Measurements from ENCODE around the gene PTPRA. TPM values are rescaled to one million over a fixed set of nuclear protein-coding genes. Genes with fewer than 3 reads are reported as not detected.

PTPRA gene
- total and polyA plus RNA-seq, 10 of the 15 experiments (the other 5 are each of a cell fraction or from before 2014, with no cell fraction given) = 3.9 to 62.1 (median 34.6) TPM

DNA sequence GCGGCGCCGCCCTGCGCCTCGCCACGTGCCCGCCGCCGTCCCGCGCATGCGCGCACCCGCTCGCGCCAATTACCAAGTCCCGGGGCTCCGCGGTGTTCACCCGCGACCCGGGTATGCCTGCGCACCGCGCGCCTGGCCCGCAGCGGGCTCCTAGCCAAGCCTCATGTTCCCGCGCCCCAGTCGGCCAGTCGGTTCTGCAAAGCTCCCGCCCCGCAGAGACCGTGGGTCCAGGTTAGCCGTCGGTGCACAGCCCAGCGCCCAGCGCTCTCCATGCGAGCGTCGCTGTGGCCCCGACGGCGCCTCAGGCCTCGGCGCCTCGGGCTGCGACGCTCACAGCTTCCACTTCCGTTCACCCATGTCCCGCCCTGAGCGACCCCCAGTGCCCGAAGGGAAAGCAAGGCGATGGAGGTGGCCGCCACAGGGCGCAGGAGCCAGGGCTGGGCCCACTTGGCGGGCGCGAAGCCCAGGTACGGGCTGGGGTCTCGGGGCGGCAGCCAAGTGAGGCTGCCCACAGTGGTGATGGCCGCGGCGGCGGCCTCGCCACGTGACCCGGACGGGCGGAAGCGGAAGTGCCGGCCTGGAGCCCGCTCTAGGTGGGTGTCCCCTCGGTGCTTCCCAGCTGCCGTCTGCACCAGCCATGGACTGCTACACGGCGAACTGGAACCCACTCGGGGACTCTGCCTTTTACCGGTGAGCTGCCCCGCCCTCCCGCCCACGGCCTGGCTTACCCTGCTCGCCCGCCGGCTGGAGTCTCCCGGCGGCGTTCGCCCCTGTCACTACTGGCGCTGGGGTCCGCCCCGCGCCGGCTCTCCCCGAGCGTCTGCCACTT is 32.9 kb upstream of the PTPRA start, which contains the start of the genes PCED1A and VPS16 (continued):
- TF ChIP-seq KAT2A (conservative IDR thresholded peaks at IDR 0.05; ENCODE audit: control insufficient read depth, low read depth, low read length) = no peak
- no peak for TF ChIP-seq BMI1 (IDR thresholded peaks at IDR 0.05; ENCODE audit: borderline replicate concordance)
- TF ChIP-seq, protein P1, sequence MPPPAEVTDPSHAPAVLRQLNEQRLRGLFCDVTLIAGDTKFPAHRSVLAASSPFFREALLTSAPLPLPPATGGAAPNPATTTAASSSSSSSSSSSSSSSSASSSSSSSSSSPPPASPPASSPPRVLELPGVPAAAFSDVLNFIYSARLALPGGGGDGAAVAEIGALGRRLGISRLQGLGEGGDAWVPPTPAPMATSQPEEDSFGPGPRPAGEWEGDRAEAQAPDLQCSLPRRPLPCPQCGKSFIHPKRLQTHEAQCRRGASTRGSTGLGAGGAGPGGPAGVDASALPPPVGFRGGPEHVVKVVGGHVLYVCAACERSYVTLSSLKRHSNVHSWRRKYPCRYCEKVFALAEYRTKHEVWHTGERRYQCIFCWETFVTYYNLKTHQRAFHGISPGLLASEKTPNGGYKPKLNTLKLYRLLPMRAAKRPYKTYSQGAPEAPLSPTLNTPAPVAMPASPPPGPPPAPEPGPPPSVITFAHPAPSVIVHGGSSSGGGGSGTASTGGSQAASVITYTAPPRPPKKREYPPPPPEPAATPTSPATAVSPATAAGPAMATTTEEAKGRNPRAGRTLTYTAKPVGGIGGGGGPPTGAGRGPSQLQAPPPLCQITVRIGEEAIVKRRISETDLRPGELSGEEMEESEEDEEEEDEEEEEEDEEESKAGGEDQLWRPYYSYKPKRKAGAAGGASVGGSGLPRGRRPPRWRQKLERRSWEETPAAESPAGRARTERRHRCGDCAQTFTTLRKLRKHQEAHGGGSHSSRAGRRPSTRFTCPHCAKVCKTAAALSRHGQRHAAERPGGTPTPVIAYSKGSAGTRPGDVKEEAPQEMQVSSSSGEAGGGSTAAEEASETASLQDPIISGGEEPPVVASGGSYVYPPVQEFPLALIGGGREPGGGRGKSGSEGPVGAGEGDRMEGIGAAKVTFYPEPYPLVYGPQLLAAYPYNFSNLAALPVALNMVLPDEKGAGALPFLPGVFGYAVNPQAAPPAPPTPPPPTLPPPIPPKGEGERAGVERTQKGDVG (CRISPR knock-in tag; IDR thresholded peaks at IDR 0.05) = no peak
- TF ChIP-seq MXI1 (IDR thresholded peaks at IDR 0.05; ENCODE audit: low read depth, low read length) = peak; percentile 52
- TF ChIP-seq CBFB (IDR thresholded peaks at IDR 0.05; ENCODE audit: low read depth) = no peak
- no peak for TF ChIP-seq IKZF2 (IDR thresholded peaks at IDR 0.05)
- 0 out of 2 replicates have a peak, but pooled peaks have one; percentile 22 for TF ChIP-seq SMAD5 (IDR thresholded peaks at IDR 0.05; ENCODE audit: low read depth)
- TF ChIP-seq, protein P2, sequence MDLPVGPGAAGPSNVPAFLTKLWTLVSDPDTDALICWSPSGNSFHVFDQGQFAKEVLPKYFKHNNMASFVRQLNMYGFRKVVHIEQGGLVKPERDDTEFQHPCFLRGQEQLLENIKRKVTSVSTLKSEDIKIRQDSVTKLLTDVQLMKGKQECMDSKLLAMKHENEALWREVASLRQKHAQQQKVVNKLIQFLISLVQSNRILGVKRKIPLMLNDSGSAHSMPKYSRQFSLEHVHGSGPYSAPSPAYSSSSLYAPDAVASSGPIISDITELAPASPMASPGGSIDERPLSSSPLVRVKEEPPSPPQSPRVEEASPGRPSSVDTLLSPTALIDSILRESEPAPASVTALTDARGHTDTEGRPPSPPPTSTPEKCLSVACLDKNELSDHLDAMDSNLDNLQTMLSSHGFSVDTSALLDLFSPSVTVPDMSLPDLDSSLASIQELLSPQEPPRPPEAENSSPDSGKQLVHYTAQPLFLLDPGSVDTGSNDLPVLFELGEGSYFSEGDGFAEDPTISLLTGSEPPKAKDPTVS (IDR thresholded peaks at IDR 0.05; ENCODE audit: low read depth, low read length) = no peak
- no peak for TF ChIP-seq NR2C2 (IDR thresholded peaks at IDR 0.05; ENCODE audit: borderline replicate concordance, control insufficient read depth, insufficient read length, low read depth)
- TF ChIP-seq HDAC2 (IDR thresholded peaks at IDR 0.05) = no peak
- TF ChIP-seq ZNF622 (IDR thresholded peaks at IDR 0.05) = no peak
- TF ChIP-seq, protein P3, sequence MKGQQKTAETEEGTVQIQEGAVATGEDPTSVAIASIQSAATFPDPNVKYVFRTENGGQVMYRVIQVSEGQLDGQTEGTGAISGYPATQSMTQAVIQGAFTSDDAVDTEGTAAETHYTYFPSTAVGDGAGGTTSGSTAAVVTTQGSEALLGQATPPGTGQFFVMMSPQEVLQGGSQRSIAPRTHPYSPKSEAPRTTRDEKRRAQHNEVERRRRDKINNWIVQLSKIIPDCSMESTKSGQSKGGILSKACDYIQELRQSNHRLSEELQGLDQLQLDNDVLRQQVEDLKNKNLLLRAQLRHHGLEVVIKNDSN (IDR thresholded peaks at IDR 0.05; ENCODE audit: borderline replicate concordance, extremely low read length, insufficient read depth, low read depth, low read length) = peak; percentile 99
- TF ChIP-seq TCF7 (IDR thresholded peaks at IDR 0.05; ENCODE audit: borderline replicate concordance) = no peak
- peak; percentile 23 for TF ChIP-seq MYC (IDR thresholded peaks at IDR 0.05; ENCODE audit: insufficient read depth, insufficient read length, insufficient replicate concordance, low read length, severe bottlenecking)
- no peak for TF ChIP-seq PAX8 (IDR thresholded peaks at IDR 0.05)
- TF ChIP-seq, protein P4, sequence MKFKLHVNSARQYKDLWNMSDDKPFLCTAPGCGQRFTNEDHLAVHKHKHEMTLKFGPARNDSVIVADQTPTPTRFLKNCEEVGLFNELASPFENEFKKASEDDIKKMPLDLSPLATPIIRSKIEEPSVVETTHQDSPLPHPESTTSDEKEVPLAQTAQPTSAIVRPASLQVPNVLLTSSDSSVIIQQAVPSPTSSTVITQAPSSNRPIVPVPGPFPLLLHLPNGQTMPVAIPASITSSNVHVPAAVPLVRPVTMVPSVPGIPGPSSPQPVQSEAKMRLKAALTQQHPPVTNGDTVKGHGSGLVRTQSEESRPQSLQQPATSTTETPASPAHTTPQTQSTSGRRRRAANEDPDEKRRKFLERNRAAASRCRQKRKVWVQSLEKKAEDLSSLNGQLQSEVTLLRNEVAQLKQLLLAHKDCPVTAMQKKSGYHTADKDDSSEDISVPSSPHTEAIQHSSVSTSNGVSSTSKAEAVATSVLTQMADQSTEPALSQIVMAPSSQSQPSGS (IDR thresholded peaks at IDR 0.05; ENCODE audit: low read length) = no peak
- TF ChIP-seq RBBP5 (conservative IDR thresholded peaks at IDR 0.05) = no peak
- 0 out of 2 replicates have a peak, but pooled peaks have one; percentile 25 for TF ChIP-seq NRF1 (conservative IDR thresholded peaks at IDR 0.05; ENCODE audit: low read depth, low read length)
- TF ChIP-seq, protein P5, sequence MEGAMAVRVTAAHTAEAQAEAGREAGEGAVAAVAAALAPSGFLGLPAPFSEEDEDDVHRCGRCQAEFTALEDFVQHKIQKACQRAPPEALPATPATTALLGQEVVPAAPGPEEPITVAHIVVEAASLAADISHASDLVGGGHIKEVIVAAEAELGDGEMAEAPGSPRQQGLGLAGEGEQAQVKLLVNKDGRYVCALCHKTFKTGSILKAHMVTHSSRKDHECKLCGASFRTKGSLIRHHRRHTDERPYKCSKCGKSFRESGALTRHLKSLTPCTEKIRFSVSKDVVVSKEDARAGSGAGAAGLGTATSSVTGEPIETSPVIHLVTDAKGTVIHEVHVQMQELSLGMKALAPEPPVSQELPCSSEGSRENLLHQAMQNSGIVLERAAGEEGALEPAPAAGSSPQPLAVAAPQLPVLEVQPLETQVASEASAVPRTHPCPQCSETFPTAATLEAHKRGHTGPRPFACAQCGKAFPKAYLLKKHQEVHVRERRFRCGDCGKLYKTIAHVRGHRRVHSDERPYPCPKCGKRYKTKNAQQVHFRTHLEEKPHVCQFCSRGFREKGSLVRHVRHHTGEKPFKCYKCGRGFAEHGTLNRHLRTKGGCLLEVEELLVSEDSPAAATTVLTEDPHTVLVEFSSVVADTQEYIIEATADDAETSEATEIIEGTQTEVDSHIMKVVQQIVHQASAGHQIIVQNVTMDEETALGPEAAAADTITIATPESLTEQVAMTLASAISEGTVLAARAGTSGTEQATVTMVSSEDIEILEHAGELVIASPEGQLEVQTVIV (IDR thresholded peaks at IDR 0.05; ENCODE audit: borderline replicate concordance, partially characterized antibody) = peak; percentile 76
- no peak for TF ChIP-seq CBX5 (IDR thresholded peaks at IDR 0.05; ENCODE audit: low read depth)
- TF ChIP-seq YY1 (IDR thresholded peaks at IDR 0.05; ENCODE audit: low read depth, low read length) = peak; percentile 100
